Spleen (tissue), 11 donors: ENCODE data around the gene GLI2. TPM values are rescaled to one million over a fixed set of nuclear protein-coding genes. Genes with fewer than 3 reads are reported as not detected.

Experiments
- DNase-seq: peaks from one replicate; pipeline ENCODE4 v3.0.0-alpha.2; 2020
- H3K27ac ChIP-seq, 8 donors: fragments of 200-600 bp; sonication (generic) in 7 of 8; 1 replicate in 4 of 8; 2 replicates in 4 of 8; pipeline versions ENCODE4 v1.5.0 to v1.8.0; 2016 to 2021; ENCODE audit warnings: inconsistent platforms in 4 of 8, mild to moderate bottlenecking in 4 of 8, moderate library complexity in 1 of 8
- H3K27me3 ChIP-seq, 7 donors: fragments of 200-600 bp; sonication (generic) in 6 of 7; replicated peaks in 1 of 7; 1 replicate in 4 of 7; 2 replicates in 3 of 7; pipeline versions ENCODE4 v1.5.0 to v1.8.0; 2016 to 2021; ENCODE audit warnings: inconsistent platforms in 3 of 7, mild to moderate bottlenecking in 1 of 7
- H3K36me3 ChIP-seq, 6 donors: fragments of 200-600 bp; sonication (generic) in 5 of 6; 1 replicate in 4 of 6; 2 replicates in 2 of 6; pipeline versions ENCODE4 v1.5.0 to v1.8.0; 2016 to 2021; ENCODE audit warnings: inconsistent platforms in 2 of 6
- H3K4me1 ChIP-seq, 6 donors: fragments of 200-600 bp; sonication (generic) in 5 of 6; 1 replicate in 3 of 6; 2 replicates in 3 of 6; pipeline versions ENCODE4 v1.5.0 to v1.8.0; 2016 to 2021; ENCODE audit warnings: inconsistent platforms in 3 of 6
- H3K4me3 ChIP-seq, 8 donors: fragments of 200-600 bp; sonication (generic) in 7 of 8; 1 replicate in 4 of 8; 2 replicates in 4 of 8; pipeline versions ENCODE4 v1.5.0 to v1.8.0; 2016 to 2021; ENCODE audit warnings: inconsistent platforms in 4 of 8, mild to moderate bottlenecking in 4 of 8, moderate library complexity in 2 of 8
- H3K9me3 ChIP-seq, 8 donors: fragments of 200-600 bp; sonication (generic) in 7 of 8; 1 replicate in 4 of 8; 2 replicates in 4 of 8; pipeline versions ENCODE4 v1.5.0 to v1.8.0; 2016 to 2021; ENCODE audit warnings: inconsistent platforms in 4 of 8
- POLR2A ChIP-seq, 3 donors: fragments of 450-650 bp; IDR thresholded peaks; one replicate each; pipeline ENCODE4 v1.5.1; 2017; ENCODE audit warnings: antibody characterized with exemption in 3 of 3, mild to moderate bottlenecking in 1 of 3
- POLR2AphosphoS5 ChIP-seq, 3 donors: sonication (generic); formaldehyde crosslinking; IDR thresholded peaks; one replicate each; pipeline ENCODE4 v1.5.1; 2017; ENCODE audit warnings: antibody characterized with exemption in 3 of 3
- WGBS, 5 donors: extraction: QIAGEN DNeasy Blood & Tissue Kit in 3 of 5; methylation state at CpG; one replicate each; pipeline versions ENCODE4 v1.1.5 to v1.1.7; 2013 to 2018; 5-methylcytosine and 5-hydroxymethylcytosine counted together
- intact Hi-C: fragments of 100-400 bp; cut with DNase I; formaldehyde crosslinking; loops from one replicate; pipeline ENCODE4 v1.15.0; 2023; ENCODE audit warnings: low total_unique reads
- polyA plus RNA-seq, 3 donors: library from polyadenylated mRNA; stranded (reverse); fragments of 200-250 nt; gene quantifications; one replicate each; pipeline ENCODE4 v1.2.1, GENCODE V29; 2013
- total RNA-seq, 7 donors: library from RNA; depleted of rRNA in 3 of 7; stranded (reverse); fragments of >200 nt in 3 of 7; fragmentation: NEBNext Ultra II Directional in 4 of 7; extraction: Animal tissue kit (Norgen Biotek cat#: 25700) in 4 of 7; gene quantifications; one replicate each; pipeline versions ENCODE4 v1.1.0 to v1.2.1, GENCODE V29; 2016 to 2021
- TF ChIP-seq, protein P1 (sequence below), 11 experiments: fragments of 200-600 bp in 7 of 11; fragments of 450-650 bp in 4 of 11; sonication (generic) in 4 of 11; IDR thresholded peaks in 8 of 11; conservative IDR thresholded peaks in 3 of 11; 1 replicate in 7 of 11; 2 replicates in 4 of 11; pipeline versions ENCODE4 v1.4.0 to v1.8.0; 2016 to 2021; ENCODE audit warnings: antibody characterized with exemption in 11 of 11, inconsistent platforms in 4 of 11, mild to moderate bottlenecking in 1 of 11
- donor health status: healthy with polysubstance abuse.
- donor health status: DM: no; HTN: no; CAD: no; lungs with moderate emphysema.
- donor health status: DM: no; HTN: no; CAD: no.
- donor health status: Bipolar disorder and iron deficiency.
- donor health status: healthy.
- donor health status: DM: no; HTN: no; CAD: no.
- donor health status: DM: yes; HTN: yes; CAD: no.

The GLI2 gene
- total and polyA plus RNA-seq, 10 donors, result 0.22 to 10.6 (median 1.4) TPM

DNA sequence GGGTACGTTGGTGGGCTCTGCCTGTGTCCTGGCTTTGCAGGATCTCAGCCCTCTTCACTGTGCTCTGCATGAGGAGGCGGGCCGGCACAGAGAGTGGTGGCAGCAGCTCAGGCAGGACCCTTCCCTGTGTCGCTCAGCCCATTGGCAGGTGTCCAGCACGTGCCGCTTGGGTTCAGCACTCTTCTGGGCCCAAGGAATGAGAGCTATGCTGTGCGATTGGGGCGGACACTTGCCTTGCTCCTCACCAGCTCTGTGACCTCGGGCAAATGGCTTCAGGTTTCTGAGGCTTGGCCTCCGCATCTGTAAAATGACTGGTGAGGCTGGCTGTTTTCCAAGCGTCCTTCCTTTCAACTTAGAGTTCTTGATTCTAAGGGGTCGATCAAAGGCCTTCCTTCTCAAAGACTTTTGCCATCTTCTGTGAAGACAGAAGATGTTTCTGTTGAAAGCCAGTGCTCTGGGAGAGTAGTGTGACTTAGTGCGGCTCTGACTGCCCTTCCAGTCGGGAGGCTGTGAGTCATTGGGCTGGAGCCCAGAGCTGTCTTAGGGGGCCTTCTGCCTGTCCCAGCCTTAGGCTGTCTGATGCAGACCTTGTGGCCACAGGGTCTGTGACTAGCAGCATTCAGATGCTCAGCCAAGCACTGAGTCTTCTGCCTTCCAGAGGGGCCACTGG lies 35.6 kb downstream of the GLI2 start:
- H3K9me3 ChIP-seq, result no peaks in the 10 kb centered on the region
- H3K27ac ChIP-seq, result peak overlapping the region in 7 of 8 donors; percentile 29 to 72 (median 57)
- no peak for TF ChIP-seq POLR2A (IDR thresholded peaks at IDR 0.05)
- TF ChIP-seq POLR2AphosphoS5 (IDR thresholded peaks at IDR 0.05), result no peak
- TF ChIP-seq, protein P1, sequence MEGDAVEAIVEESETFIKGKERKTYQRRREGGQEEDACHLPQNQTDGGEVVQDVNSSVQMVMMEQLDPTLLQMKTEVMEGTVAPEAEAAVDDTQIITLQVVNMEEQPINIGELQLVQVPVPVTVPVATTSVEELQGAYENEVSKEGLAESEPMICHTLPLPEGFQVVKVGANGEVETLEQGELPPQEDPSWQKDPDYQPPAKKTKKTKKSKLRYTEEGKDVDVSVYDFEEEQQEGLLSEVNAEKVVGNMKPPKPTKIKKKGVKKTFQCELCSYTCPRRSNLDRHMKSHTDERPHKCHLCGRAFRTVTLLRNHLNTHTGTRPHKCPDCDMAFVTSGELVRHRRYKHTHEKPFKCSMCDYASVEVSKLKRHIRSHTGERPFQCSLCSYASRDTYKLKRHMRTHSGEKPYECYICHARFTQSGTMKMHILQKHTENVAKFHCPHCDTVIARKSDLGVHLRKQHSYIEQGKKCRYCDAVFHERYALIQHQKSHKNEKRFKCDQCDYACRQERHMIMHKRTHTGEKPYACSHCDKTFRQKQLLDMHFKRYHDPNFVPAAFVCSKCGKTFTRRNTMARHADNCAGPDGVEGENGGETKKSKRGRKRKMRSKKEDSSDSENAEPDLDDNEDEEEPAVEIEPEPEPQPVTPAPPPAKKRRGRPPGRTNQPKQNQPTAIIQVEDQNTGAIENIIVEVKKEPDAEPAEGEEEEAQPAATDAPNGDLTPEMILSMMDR (IDR thresholded peaks at IDR 0.05 in 8 of 11, conservative IDR thresholded peaks at IDR 0.05 in 3 of 11), result no peak
- peaks cover 0 to 10% (median 0%) of the 10 kb centered on the region in 6 donors for H3K4me1 ChIP-seq
- no peaks in the 10 kb centered on the region for H3K27me3 ChIP-seq
- DNase-seq, result peak; percentile 69
- no peaks in the 10 kb centered on the region for H3K36me3 ChIP-seq
- 61 to 85% (median 78%) methylated on average over 11 to 14 of the region's 14 CpGs for WGBS, 5 donors
- no peak overlapping the region for H3K4me3 ChIP-seq
- intact Hi-C loops, result no loop called here

DNA sequence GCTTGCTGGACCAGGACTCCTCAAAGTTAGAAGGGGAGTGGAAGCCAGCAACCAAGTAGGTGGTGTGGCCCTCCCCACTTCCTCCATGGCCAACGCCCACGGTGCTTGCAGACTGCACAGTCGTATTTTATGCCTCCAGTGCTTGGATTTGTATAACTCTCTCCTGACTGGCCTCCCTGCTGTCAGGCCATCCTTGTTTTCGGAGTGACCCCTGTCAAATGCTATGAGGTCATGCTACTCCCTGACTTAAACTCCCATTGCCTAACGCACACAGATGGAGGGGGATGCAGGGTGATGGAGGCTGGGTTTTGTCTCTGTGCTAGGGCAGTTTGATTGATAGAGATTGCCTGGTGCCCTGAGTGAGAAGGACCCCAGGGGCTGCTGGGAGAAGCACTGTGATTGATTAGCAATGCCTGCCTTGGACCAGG lies 36.1 kb downstream of the GLI2 start:
- H3K27ac ChIP-seq, result peak overlapping the region in 7 of 8 donors; percentile 29 to 72 (median 57)
- peak; percentile 66 for DNase-seq

DNA sequence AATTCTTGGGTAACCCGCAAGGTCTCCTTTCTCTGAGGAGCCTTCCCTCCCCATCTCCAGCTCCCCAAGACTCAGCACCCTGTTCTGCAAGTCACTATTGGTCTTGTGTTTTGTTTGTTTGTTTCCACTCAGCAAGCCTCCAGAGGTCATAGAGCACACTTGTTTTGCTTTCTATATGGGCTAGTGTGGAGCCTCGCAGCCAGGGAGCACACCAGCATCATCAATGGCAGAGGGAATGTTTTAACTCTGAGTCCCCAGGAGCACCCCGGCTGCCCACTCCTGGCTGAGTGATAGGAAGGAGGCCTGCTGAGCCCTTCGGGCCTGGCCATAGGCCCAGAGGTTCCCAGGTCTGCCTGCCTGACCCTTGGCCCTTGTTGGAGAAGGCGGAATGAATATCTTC lies 36.6 kb downstream of the GLI2 start:
- no peaks in the 10 kb centered on the region for H3K27me3 ChIP-seq
- peak overlapping the region in 5 of 8 donors; percentile 29 to 72 (median 59) for H3K27ac ChIP-seq
- peaks cover 0 to 7% (median 0%) of the 10 kb centered on the region in 6 donors for H3K4me1 ChIP-seq
- intact Hi-C loops, result no loop called here
- H3K36me3 ChIP-seq, result no peaks in the 10 kb centered on the region
- H3K4me3 ChIP-seq, result no peak overlapping the region
- WGBS, 5 donors, result 69 to 92% (median 84%) methylated on average over 5 of the region's 5 CpGs
- TF ChIP-seq, protein P1 (IDR thresholded peaks at IDR 0.05 in 8 of 11, conservative IDR thresholded peaks at IDR 0.05 in 3 of 11), result no peak
- TF ChIP-seq POLR2AphosphoS5 (IDR thresholded peaks at IDR 0.05), result no peak
- no peak for TF ChIP-seq POLR2A (IDR thresholded peaks at IDR 0.05)
- no peaks in the 10 kb centered on the region for H3K9me3 ChIP-seq
- DNase-seq, result peak; percentile 63

More for the DNA sequence above, 36.1 kb downstream of the GLI2 start:
- Histone ChIP-seq H3K4me1 (peaks cover 0 to 7% (median 0%) of the 10 kb centered on the region in 6 donors), H3K36me3 (no peaks in the 10 kb centered on the region), H3K4me3 (no peak overlapping the region), H3K27me3 (no peaks in the 10 kb centered on the region), H3K9me3 (no peaks in the 10 kb centered on the region)
- intact Hi-C loops, result no loop called here
- 58 to 71% (median 61%) methylated on average over 5 of the region's 5 CpGs for WGBS, 5 donors
- TF ChIP-seq, protein P1 (IDR thresholded peaks at IDR 0.05 in 8 of 11, conservative IDR thresholded peaks at IDR 0.05 in 3 of 11), result no peak
- TF ChIP-seq POLR2AphosphoS5 (IDR thresholded peaks at IDR 0.05), result peak in 1 of 3 donors; percentile 26

DNA sequence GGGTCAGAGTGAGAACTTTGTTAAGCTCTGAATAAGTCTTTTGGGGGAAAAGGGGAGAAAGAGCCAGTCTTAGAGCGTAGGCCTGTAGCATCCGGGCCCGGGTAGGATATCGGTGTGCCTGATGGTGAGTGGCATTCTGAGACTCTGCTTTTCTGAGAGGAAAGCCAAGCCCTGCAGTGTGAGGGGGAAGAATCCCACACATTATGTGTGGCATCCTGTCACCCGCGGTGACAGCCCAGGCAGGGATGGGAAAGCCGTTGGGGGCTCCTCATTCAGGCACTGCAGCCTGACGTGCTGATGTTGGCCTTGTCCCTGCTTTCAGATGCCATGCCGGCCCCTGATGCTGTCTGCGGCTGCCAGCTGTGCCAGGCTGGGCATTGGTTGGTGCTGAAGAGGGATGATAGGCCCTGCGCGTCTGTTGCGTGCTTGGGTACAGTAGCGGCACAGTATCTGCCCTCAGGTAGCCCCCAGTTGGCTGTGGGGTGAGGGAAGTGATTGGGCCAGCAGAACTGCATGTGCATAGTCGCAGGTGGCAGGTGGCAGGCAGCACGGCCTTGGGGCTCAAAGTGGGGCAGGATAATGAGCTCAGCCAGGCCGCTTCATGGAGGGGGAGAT lies 37.6 kb downstream of the GLI2 start:
- WGBS, 5 donors, result 88 to 95% (median 92%) methylated on average over 11 to 17 of the region's 17 CpGs
- H3K4me1 ChIP-seq, result peaks cover 0 to 7% (median 0%) of the 10 kb centered on the region in 6 donors
- H3K4me3 ChIP-seq, result no peak overlapping the region
- intact Hi-C loops, result no loop called here
- TF ChIP-seq, protein P1 (IDR thresholded peaks at IDR 0.05 in 8 of 11, conservative IDR thresholded peaks at IDR 0.05 in 3 of 11), result no peak
- TF ChIP-seq POLR2AphosphoS5 (IDR thresholded peaks at IDR 0.05), result no peak
- TF ChIP-seq POLR2A (IDR thresholded peaks at IDR 0.05), result no peak
- H3K9me3 ChIP-seq, result no peaks in the 10 kb centered on the region
- no peaks in the 10 kb centered on the region for H3K36me3 ChIP-seq
- H3K27ac ChIP-seq, result peak overlapping the region in 2 of 8 donors; percentile 38 to 72
- peaks cover 0 to 8% (median 0%) of the 10 kb centered on the region in 7 donors for H3K27me3 ChIP-seq
- peak; percentile 63 for DNase-seq
